ENCODE measurements around the gene CTCFL. TPM values are rescaled to one million over a fixed set of nuclear protein-coding genes. Genes with fewer than 3 reads are reported as not detected.

Gene CTCFL
- polyA plus RNA-seq, 1 donor from 2014 or later, result not detected

DNA sequence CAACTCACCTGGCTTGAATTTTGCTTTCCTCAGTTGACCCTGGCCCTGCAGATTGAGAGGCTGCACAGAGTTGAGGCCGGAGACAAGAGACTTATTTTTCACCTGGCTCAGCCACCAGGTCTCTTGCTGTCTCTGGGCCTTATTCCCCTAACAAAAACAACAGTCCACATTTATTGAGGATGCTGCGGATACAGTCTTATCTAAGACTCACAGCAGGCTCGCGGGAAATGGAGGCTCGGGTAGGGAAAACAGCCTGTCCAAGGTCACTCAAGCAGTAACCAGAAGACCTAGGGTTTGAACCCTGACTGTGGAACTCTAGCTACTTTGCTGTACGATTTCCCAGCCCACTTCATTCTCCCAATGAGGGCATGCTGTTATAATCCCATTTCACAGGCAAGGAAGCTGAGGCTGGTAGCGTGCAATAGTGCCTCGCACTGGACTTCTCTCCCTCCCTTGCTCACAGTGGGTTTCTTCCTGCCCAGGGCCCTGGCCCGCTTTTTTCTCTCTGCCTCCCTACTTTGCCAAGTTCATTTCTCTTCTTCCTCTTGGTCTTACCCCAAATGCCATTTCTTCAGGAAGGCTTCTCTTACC lies 76.1 kb downstream of the CTCFL start:
- Histone ChIP-seq H3K27me3 (ENCODE audit: insufficient read depth, low read depth, low read length) (no peaks in the 10 kb centered on the region), H3F3A (ENCODE audit: insufficient read depth, low read length, poor library complexity, severe bottlenecking) (no peaks in the 10 kb centered on the region), H3K79me2 (replicated peaks; ENCODE audit: insufficient read depth, low read length) (no peaks in the 10 kb centered on the region), H3K9me3 (ENCODE audit: low read length) (no peaks in the 10 kb centered on the region), H3K4me2 (ENCODE audit: low read length) (no peak overlapping the region), H3K9me2 (ENCODE audit: insufficient read depth, low read length) (no peaks in the 10 kb centered on the region), H3K9ac (ENCODE audit: low read length) (no peak overlapping the region), H3K36me3 (ENCODE audit: insufficient read depth, low read length) (no peaks in the 10 kb centered on the region), H3K27ac (ENCODE audit: low read length) (no peak overlapping the region), H3K4me3 (ENCODE audit: low read length) (no peak overlapping the region), H4K20me1 (ENCODE audit: insufficient read depth) (no peaks in the 10 kb centered on the region), H2AFZ (ENCODE audit: low read depth, low read length) (no peak overlapping the region)
- TF ChIP-seq EZH2 (IDR thresholded peaks at IDR 0.05; ENCODE audit: borderline replicate concordance, insufficient read depth, low read length, poor library complexity, severe bottlenecking), result no peak
- no peak for TF ChIP-seq EP300 (conservative IDR thresholded peaks at IDR 0.05; ENCODE audit: poor library complexity, severe bottlenecking)

Other genes starting within 250 kb of the CTCFL start
- gene SPO11, start 195.3 kb downstream of the CTCFL start, polyA plus RNA-seq, result not detected in 2 replicates
- 134 and 136 TPM in 2 replicates for gene RAE1, start 173.9 kb downstream of the CTCFL start, polyA plus RNA-seq
- gene RBM38, start 133.7 kb downstream of the CTCFL start, polyA plus RNA-seq, result 19.0 and 21.5 TPM in 2 replicates
- 0.24 TPM in 1 of 2 replicates, not detected in the other for gene PCK1, start 36.0 kb upstream of the CTCFL start, polyA plus RNA-seq
- gene ZBP1, start 95.3 kb upstream of the CTCFL start, polyA plus RNA-seq, result not detected in 2 replicates
- gene PMEPA1, start 184.9 kb upstream of the CTCFL start, polyA plus RNA-seq, result 3.3 and 5.0 TPM in 2 replicates

Data from neural cell (in vitro differentiated cells).